ENCODE measurements around the gene PRKCD. TPM values are rescaled to one million over a fixed set of nuclear protein-coding genes. Genes with fewer than 3 reads are reported as not detected.

The PRKCD gene
- total and polyA plus RNA-seq, 9 of the 15 experiments (the other 6 are each of a cell fraction or from before 2014, with no cell fraction given), result 2.5 to 19.5 (median 6.1) TPM

DNA sequence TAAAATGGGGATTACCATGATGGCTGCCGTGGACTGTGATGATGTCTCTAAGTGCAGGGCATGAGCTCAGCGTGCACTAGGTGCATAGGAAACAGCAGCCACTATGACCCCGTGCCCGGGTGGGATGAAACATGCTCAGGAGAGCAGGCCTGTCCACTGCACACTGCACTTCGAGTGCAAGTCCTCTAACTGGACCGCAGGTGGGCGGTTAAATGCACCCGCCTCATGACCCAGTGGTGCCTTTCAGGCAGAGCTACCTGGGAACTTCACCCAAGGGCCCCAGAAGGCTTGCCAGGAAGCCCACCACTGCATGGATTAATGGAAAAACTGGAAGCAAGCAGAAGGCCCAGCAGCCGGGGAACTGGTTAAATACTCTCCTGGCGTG lies 34.0 kb downstream of the PRKCD start:
- Histone ChIP-seq H3K4me1 (replicated peaks in 1 of 2; ENCODE audit: control insufficient read depth in 2 of 2, insufficient read depth in 2 of 2, low read length in 2 of 2) (peaks cover 9 to 19% of the 10 kb centered on the region in 2 experiments; a peak in 4 of 5 replicates), H3K79me2 (ENCODE audit: control insufficient read depth, insufficient read depth, low read length) (no peaks in the 10 kb centered on the region), H3K9me3 (replicated peaks; ENCODE audit: control insufficient read depth, insufficient read depth, low read depth, low read length) (no peaks in the 10 kb centered on the region), H3K36me3 (ENCODE audit: control insufficient read depth, insufficient read depth, low read length) (peaks cover 4% of the 10 kb centered on the region; the same call in 1 of the 3 replicates), H4K20me1 (replicated peaks; ENCODE audit: control insufficient read depth, insufficient read depth, low read length) (0 out of 2 replicates have a peak, but pooled peaks cover 5% of the 10 kb centered on the region), H2AFZ (ENCODE audit: low read depth, low read length) (no peak overlapping the region), H3K27me3 (ENCODE audit: control insufficient read depth in 2 of 2, insufficient read depth in 2 of 2, low read length in 2 of 2) (no peaks in the 10 kb centered on the region), H3K4me3 (no peak overlapping the region), H3K27ac (ENCODE audit: extremely low read depth, low read depth, low read length) (no peak overlapping the region), H3K9me1 (ENCODE audit: control insufficient read depth, insufficient read depth, low read length) (no peaks in the 10 kb centered on the region), H3K9ac (ENCODE audit: insufficient read depth in 1 of 2, low read depth in 2 of 2, low read length in 2 of 2) (no peak overlapping the region), H3K4me2 (ENCODE audit: insufficient read depth, low read length) (no peak overlapping the region)
- no peak for ATAC-seq
- WGBS (ENCODE audit: insufficient coverage, low coverage, missing lambda C conversion rate), result 85% methylated on average over 9 of the region's 10 CpGs
- FAIRE-seq, result no peak
- in situ Hi-C loops (cut with MboI), result loop anchor here (5.0 kb wide), 1 partner anchor 83 kb away; no protein-coding TSS in a partner anchor
- TF ChIP-seq MYNN (IDR thresholded peaks at IDR 0.05) (no peak), MYNN (CRISPR knock-in tag; IDR thresholded peaks at IDR 0.05) (no peak), KAT8 (IDR thresholded peaks at IDR 0.05; ENCODE audit: low read depth) (no peak), XRCC4 (IDR thresholded peaks at IDR 0.05; ENCODE audit: extremely low read depth, insufficient read depth, insufficient read length) (no peak), TAF1 (IDR thresholded peaks at IDR 0.05; ENCODE audit: control insufficient read depth, extremely low read depth, insufficient read depth, low read length, severe bottlenecking) (no peak), HDAC6 (IDR thresholded peaks at IDR 0.05; ENCODE audit: low read depth, low read length) (no peak), EGR1 (conservative IDR thresholded peaks at IDR 0.05) (no peak), ESRRA (IDR thresholded peaks at IDR 0.05; ENCODE audit: borderline replicate concordance, low read depth) (no peak), MAZ (CRISPR knock-in tag; conservative IDR thresholded peaks at IDR 0.05 in 1 of 2, IDR thresholded peaks at IDR 0.05 in 1 of 2) (no peak), ZNF197 (CRISPR knock-in tag; IDR thresholded peaks at IDR 0.05; ENCODE audit: low read depth) (no peak), ZNF668 (CRISPR knock-in tag; IDR thresholded peaks at IDR 0.05) (no peak), SOX6 (IDR thresholded peaks at IDR 0.05) (no peak), MTF1 (CRISPR knock-in tag; IDR thresholded peaks at IDR 0.05; ENCODE audit: borderline replicate concordance) (no peak), POLR2AphosphoS5 (IDR thresholded peaks at IDR 0.05; ENCODE audit: control insufficient read depth, insufficient read depth, low read depth, low read length) (no peak), RBM17 (IDR thresholded peaks at IDR 0.05; ENCODE audit: borderline replicate concordance, low read depth, low read length) (no peak), NFYB (IDR thresholded peaks at IDR 0.05; ENCODE audit: extremely low read depth, insufficient read length) (no peak), GTF2E2 (tag; IDR thresholded peaks at IDR 0.05) (no peak), BACH1 (tag; IDR thresholded peaks at IDR 0.05) (no peak), STAT5A (IDR thresholded peaks at IDR 0.05; ENCODE audit: borderline replicate concordance, low read length) (no peak), JUND (IDR thresholded peaks at IDR 0.05; ENCODE audit: borderline replicate concordance, low read depth, low read length) (no peak), JUND (tag; IDR thresholded peaks at IDR 0.05; ENCODE audit: borderline replicate concordance, low read depth, low read length) (no peak)
- TF ChIP-seq, protein P1, sequence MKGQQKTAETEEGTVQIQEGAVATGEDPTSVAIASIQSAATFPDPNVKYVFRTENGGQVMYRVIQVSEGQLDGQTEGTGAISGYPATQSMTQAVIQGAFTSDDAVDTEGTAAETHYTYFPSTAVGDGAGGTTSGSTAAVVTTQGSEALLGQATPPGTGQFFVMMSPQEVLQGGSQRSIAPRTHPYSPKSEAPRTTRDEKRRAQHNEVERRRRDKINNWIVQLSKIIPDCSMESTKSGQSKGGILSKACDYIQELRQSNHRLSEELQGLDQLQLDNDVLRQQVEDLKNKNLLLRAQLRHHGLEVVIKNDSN (CRISPR knock-in tag; IDR thresholded peaks at IDR 0.05), result no peak
- intact Hi-C loops (cut with micrococcal nuclease), result loop anchor here (5.0 kb wide), 1 partner anchor 63 kb away; the partner anchor contains the start of gene RFT1
- no peak for DNase-seq (ENCODE audit: extremely low read depth in 1 of 4, low spot score in 3 of 4)
- ChIA-PET POLR2A (no interaction called here), CTCF (ENCODE audit: low intra/inter-chr PET ratio) (interaction anchor here (0.8 to 2.5 kb wide), 2 partner anchors 81 to 516 kb away, joined by 3 to 32 read pairs; no protein-coding TSS in a partner anchor)
- BruUV-seq (replicated peaks), result no TSS peak
